Panc1 (cell line): Measurements from ENCODE around the gene NCLN. TPM values are rescaled to one million over a fixed set of nuclear protein-coding genes. Genes with fewer than 3 reads are reported as not detected.

Experiments
- ATAC-seq: fragments of 200-7000 bp; cut with Tn5 transposase; 2 replicates; pipeline ENCODE4 v1.9.1; 2020; ENCODE audit warnings: mild to moderate bottlenecking, moderate library complexity
- BruUV-seq: library from RNA; stranded (reverse); fragments of 400-500 nt; replicated peaks from 2 replicates; lab custom pipeline; 2021; lab: Mats Ljungman, UMichigan
- CTCF ChIA-PET: fragments of 300-600 bp; sonication (Branson Sonifier 250); formaldehyde crosslinking; loops from one replicate; lab custom pipeline; 2022; ENCODE audit warnings: antibody characterized with exemption; lab: Charles Lee
- POLR2A ChIA-PET: fragments of 300-600 bp; sonication (Branson Sonifier 250); formaldehyde crosslinking; loops from one replicate; lab custom pipeline; 2022; ENCODE audit warnings: antibody characterized with exemption; lab: Charles Lee
- DNase-seq: peaks from one replicate; pipeline ENCODE4 v3.0.0-alpha.2; 2010; ENCODE audit warnings: low read depth, low spot score
- H3K27ac ChIP-seq: 2 replicates; pipeline ENCODE4 v1.5.1; 2011; ENCODE audit warnings: mild to moderate bottlenecking, low read length, inconsistent platforms
- H3K27me3 ChIP-seq: fragments of 200-500 bp; sonication (Bioruptor generic); 2 replicates; pipeline ENCODE4 v1.6.0; 2014; ENCODE audit warnings: low read length, inconsistent platforms; ENCODE audit not compliant: control insufficient read depth, insufficient read depth
- H3K36me3 ChIP-seq: fragments of 200-500 bp; sonication (Bioruptor generic); 2 replicates; pipeline ENCODE4 v1.5.1; 2014; ENCODE audit warnings: inconsistent platforms, mild to moderate bottlenecking, low read length, moderate library complexity; ENCODE audit not compliant: control insufficient read depth, insufficient read depth
- H3K4me1 ChIP-seq: 2 replicates; pipeline ENCODE4 v1.5.1; 2011; ENCODE audit warnings: inconsistent platforms, mild to moderate bottlenecking, low read length, moderate library complexity; ENCODE audit not compliant: control insufficient read depth, insufficient read depth
- H3K4me3 ChIP-seq, 2 experiments: 2 replicates each; pipeline ENCODE4 v1.5.1; 2011 to 2012; ENCODE audit warnings: low read depth in 2 of 2, low read length in 2 of 2, mild to moderate bottlenecking in 2 of 2, inconsistent platforms in 1 of 2, moderate library complexity in 1 of 2
- H3K9me3 ChIP-seq: fragments of 200-500 bp; sonication (Bioruptor generic); 2 replicates; pipeline ENCODE4 v1.5.1; 2014; ENCODE audit warnings: low read depth, mild to moderate bottlenecking, inconsistent platforms, low read length, moderate library complexity; ENCODE audit not compliant: control insufficient read depth, insufficient read depth
- CTCF ChIP-seq: fragments of 450-650 bp; IDR thresholded peaks from 2 replicates; pipeline ENCODE4 v1.5.1; 2017; ENCODE audit warnings: mild to moderate bottlenecking
- POLR2AphosphoS5 ChIP-seq: IDR thresholded peaks from 2 replicates; pipeline ENCODE4 v1.6.1; 2012; ENCODE audit warnings: mild to moderate bottlenecking, low read depth, low read length, moderate library complexity
- REST ChIP-seq, 2 experiments: IDR thresholded peaks; 2 replicates each; pipeline ENCODE4 v1.6.1; 2011 to 2012; ENCODE audit warnings: low read depth in 2 of 2, control low read depth in 1 of 2, low read length in 1 of 2, mild to moderate bottlenecking in 1 of 2, moderate library complexity in 1 of 2; ENCODE audit not compliant: insufficient read depth in 1 of 2
- SIN3A ChIP-seq: IDR thresholded peaks from 2 replicates; pipeline ENCODE4 v1.6.1; 2012; ENCODE audit warnings: low read depth, mild to moderate bottlenecking, low read length, moderate library complexity, borderline replicate concordance; ENCODE audit not compliant: insufficient read depth
- TCF7L2 ChIP-seq: IDR thresholded peaks from 2 replicates; pipeline ENCODE4 v1.6.1; 2011; ENCODE audit warnings: mild to moderate bottlenecking, low read depth, low read length, inconsistent platforms
- in situ Hi-C: cut with HindIII; loops from 2 replicates; pipeline ENCODE4 v1.10.0; 2016; ENCODE audit warnings: low sequenced_read_pairs, low pct_unique_long_range_greater_than_20kb
- intact Hi-C: fragments of 100-400 bp; cut with micrococcal nuclease; formaldehyde crosslinking; loops from one replicate; pipeline ENCODE4 v1.10.0; 2022; ENCODE audit not compliant: unreplicated experiment
- total RNA-seq: library from RNA; stranded (reverse); gene quantifications from one replicate; pipeline ENCODE4 v1.2.1, GENCODE V29; 2021; ENCODE audit not compliant: unreplicated experiment

NCLN gene
- total RNA-seq, 1 experiment from 2014 or later, result 132 TPM

GRCh38 chr19:3236272-3236671, 50.5 kb downstream of the NCLN start:
- no peak overlapping the region for H3K27ac ChIP-seq
- ChIA-PET CTCF (no interaction called here), POLR2A (no interaction called here)
- H3K9me3 ChIP-seq, result no peaks in the 10 kb centered on the region
- DNase-seq (no peak), ATAC-seq (no peak)
- no TSS peak for BruUV-seq
- intact Hi-C loops, result no loop called here
- H3K4me1 ChIP-seq, result no peaks in the 10 kb centered on the region
- H3K27me3 ChIP-seq, result no peaks in the 10 kb centered on the region
- no peak overlapping the region for H3K4me3 ChIP-seq
- no peaks in the 10 kb centered on the region for H3K36me3 ChIP-seq
- TF ChIP-seq SIN3A (no peak), CTCF (no peak)
- in situ Hi-C loops, result no loop called here

GRCh38 chr19:3238066-3238561, 52.4 kb downstream of the NCLN start:
- no peaks in the 10 kb centered on the region for H3K4me1 ChIP-seq
- BruUV-seq, result no TSS peak
- no peak for ATAC-seq
- no peaks in the 10 kb centered on the region for H3K9me3 ChIP-seq
- CTCF ChIA-PET, result no interaction called here
- intact Hi-C loops (no loop called here), in situ Hi-C loops (no loop called here)
- no peak overlapping the region for H3K4me3 ChIP-seq
- TF ChIP-seq TCF7L2 (no peak), POLR2AphosphoS5 (no peak), SIN3A (no peak), CTCF (no peak), REST (IDR thresholded peaks at IDR 0.05; ENCODE audit: insufficient read depth in 1 of 2, low read depth in 2 of 2, low read length in 1 of 2) (no peak)
- no peaks in the 10 kb centered on the region for H3K27me3 ChIP-seq
- POLR2A ChIA-PET, result no interaction called here
- no peak for DNase-seq
- H3K27ac ChIP-seq, result no peak overlapping the region
- no peaks in the 10 kb centered on the region for H3K36me3 ChIP-seq
